Measurements from ENCODE around the gene PPRC1.
A peak's percentile ranks its signal among the peaks of the same experiment; 100 is the strongest.

The PPRC1 gene, protein sequence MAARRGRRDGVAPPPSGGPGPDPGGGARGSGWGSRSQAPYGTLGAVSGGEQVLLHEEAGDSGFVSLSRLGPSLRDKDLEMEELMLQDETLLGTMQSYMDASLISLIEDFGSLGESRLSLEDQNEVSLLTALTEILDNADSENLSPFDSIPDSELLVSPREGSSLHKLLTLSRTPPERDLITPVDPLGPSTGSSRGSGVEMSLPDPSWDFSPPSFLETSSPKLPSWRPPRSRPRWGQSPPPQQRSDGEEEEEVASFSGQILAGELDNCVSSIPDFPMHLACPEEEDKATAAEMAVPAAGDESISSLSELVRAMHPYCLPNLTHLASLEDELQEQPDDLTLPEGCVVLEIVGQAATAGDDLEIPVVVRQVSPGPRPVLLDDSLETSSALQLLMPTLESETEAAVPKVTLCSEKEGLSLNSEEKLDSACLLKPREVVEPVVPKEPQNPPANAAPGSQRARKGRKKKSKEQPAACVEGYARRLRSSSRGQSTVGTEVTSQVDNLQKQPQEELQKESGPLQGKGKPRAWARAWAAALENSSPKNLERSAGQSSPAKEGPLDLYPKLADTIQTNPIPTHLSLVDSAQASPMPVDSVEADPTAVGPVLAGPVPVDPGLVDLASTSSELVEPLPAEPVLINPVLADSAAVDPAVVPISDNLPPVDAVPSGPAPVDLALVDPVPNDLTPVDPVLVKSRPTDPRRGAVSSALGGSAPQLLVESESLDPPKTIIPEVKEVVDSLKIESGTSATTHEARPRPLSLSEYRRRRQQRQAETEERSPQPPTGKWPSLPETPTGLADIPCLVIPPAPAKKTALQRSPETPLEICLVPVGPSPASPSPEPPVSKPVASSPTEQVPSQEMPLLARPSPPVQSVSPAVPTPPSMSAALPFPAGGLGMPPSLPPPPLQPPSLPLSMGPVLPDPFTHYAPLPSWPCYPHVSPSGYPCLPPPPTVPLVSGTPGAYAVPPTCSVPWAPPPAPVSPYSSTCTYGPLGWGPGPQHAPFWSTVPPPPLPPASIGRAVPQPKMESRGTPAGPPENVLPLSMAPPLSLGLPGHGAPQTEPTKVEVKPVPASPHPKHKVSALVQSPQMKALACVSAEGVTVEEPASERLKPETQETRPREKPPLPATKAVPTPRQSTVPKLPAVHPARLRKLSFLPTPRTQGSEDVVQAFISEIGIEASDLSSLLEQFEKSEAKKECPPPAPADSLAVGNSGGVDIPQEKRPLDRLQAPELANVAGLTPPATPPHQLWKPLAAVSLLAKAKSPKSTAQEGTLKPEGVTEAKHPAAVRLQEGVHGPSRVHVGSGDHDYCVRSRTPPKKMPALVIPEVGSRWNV (N-terminal part only)

GRCh38 chr10:102132563-102133372, at the start of gene PPRC1:
PPRC1 (plus strand) TSS chr10:102133040; CDS start chr10:102133069, 29 bp downstream.
- peak; percentile 99 for DNase-seq (ENCODE audit: low read depth, low spot score)

GRCh38 chr10:102083541-102083940, 49.3 kb upstream of the PPRC1 start:
- no peak for DNase-seq (ENCODE audit: low read depth, low spot score)

DNA sequence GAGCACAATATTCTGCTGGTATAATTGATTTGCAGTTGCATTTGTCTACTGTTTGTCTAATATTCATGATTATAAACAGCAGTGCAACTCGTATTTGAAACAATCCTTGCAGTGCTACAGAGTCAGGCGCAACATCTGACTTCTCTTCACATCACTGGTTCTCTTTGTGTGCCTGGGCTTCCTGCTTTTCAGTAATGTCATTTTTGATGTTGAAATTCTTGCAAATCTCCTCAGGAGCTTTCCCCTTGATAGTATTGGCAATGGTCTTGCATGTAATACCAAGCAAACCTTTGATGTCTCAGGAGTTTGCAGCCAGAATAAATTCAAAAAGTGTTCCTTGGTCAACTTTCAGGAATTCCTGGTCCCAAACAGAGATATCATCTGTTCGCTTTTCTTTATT, 47.5 kb upstream of the PPRC1 start:
- DNase-seq (ENCODE audit: low read depth, low spot score), result no peak

DNA sequence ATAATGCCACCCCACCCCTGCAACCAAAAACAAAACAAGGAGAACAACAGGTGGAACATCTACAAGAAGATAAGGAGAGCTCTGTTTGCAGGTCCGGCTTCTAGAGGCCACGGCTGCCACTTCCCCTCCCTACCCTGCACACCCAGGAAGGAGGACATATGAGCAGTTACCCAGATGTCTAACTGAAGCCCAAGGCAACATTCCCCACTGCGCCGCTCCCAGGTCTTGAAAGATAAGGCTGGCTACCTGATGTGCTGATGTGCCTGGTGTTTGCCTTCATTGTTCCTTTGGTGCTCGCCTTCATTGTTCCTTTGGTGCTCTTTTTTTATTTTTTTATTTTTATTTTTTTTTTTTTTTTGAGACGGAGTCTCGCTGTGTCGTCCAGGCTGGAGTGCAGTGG, 46.6 kb upstream of the PPRC1 start:
- no peak for DNase-seq (ENCODE audit: low read depth, low spot score)

GRCh38 chr10:102090772-102091171, 42.1 kb upstream of the PPRC1 start:
- no peak for DNase-seq (ENCODE audit: low read depth, low spot score)

- DNase-seq (ENCODE audit: low read depth, low spot score), result no peak
These were observed 36.4 kb upstream of the PPRC1 start for GRCh38 chr10:102096449-102096848.

GRCh38 chr10:102101152-102101551, 31.7 kb upstream of the PPRC1 start:
- DNase-seq (ENCODE audit: low read depth, low spot score), result no peak

DNA sequence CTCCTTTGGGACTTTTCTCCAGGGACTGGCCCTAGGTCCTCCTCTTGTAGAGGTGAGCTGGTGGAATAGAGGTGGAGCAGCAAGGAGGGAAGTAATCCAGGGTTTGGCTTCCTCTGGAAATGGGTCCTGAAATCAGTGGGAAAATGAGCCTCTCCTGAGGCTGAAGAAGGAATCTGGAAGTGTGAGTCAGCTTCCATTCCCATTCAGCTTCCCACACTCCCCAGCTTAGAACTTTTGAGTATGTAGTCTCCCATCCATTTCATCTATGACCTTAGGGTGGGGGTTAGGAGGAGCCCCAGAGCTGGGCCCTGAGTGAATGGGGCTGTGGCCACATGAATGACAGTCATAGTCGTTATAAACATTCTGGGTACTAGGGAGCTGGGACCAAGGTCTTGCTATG, 30.4 kb upstream of the PPRC1 start:
- DNase-seq (ENCODE audit: low read depth, low spot score), result no peak

DNA sequence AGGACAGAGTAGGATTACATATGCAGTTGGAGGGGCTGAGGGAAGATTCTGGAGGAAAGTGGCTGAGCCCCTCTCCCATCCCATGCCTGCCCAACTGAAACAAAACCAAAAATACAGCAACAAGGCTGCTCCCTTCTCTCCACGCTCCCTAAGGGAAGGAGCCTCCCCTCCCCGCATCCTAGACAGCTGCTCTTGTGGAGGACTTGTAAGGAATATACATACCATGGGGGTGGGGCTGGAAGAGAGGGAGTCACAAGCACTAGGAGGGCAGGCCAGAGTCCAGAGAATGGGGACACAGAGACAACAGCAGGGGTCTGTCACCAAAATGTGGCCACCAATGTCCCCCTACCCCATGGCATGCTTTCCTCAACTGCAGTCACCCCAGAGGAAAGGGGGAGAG, 25.8 kb upstream of the PPRC1 start:
- no peak for DNase-seq (ENCODE audit: low read depth, low spot score)

DNA sequence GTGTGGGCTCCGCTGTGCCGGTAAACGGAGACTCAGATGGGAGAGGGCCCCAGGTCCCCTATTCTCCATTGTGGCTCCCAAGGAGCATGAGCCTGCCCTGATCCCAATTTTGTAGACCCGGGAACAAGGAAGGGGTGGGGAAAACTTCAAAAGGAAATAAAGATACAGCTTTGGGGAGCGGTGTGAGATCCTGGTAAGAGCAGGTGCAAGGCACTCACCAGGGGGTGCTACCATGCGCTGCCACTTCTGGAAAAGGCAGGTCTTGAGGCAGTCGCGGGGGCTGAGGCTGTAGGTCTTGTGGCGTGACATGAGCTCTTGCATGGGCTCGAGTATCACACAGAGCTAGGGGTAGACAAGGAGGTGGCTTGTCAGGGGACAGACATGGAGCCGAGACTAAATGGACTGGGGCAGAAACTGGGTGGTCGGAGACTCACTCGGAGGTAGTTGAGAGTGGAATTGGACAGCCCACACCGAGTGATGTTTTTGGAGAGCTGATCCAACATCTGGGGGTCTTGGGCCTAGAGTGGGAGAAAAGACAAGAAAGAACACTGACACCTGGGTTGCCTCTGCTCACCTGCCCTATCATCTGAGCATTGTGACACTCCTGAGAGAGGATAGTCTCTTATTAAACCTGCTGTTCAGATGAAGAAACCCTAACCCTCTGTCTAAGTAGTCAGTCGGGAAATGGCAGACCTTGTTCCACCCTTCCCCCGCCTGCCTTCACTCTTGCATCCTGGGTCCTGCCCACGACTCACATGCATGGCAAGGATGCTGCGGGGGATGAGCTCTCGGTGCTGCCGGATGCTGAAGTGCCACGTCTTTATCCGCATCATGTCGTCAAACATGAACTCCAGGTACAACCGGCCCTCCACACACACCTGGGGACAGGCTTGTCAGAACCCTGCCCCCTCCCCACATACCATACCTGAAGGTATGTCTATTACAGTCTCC, 23.4 kb upstream of the PPRC1 start:
- DNase-seq (ENCODE audit: low read depth, low spot score), result no peak

DNA sequence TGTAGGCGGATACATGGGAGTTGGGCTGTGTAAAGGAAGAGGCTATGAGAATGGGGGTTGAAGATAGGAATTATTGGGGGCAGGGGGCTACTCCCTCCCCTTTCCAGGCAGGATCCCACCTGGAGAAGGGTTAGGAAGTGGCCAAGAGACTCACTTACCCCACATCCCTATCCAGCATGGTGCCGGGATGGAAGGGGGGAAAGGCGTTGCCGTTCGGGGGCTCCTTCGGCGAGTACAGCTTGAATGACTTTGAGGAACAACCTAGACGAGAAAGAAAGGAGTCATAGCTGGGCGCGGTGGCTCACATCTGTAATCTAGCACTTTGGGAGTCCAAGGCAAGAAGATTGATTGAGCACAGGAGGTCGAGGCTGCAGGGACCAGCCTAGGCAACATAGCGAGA, 21.6 kb upstream of the PPRC1 start:
- no peak for DNase-seq (ENCODE audit: low read depth, low spot score)

DNA sequence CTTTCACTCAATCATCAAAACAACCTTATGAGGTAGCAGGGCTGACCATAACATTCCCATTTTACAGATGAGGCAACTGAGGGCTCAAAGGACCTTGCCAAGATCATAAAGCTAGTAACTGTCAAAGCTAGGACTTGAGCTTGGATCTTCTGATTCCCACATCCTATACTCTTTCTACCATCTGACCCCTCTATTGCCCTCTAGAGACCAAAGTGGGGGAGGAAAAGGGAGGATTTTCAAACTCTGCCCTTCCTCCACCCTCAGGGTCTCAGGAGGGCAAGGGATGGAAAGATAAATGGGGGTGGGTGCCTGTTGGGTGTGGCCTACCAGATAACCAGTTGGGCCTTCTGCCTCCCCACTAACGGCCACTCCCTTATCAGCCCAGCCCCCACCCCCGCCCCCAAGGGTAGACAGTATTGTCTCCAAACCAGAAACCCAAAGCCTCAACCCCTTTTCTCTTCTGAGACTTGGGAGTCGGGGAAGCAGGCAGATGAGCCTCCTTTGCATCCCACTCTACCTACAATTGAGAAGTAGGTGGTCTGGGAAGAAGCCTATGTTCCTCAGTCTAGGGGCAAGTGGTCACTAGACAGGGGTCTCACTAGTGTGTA, 20.5 kb upstream of the PPRC1 start:
- no peak for DNase-seq (ENCODE audit: low read depth, low spot score)

GRCh38 chr10:102113261-102113955, 19.4 kb upstream of the PPRC1 start:
- no peak for DNase-seq (ENCODE audit: low read depth, low spot score)

DNA sequence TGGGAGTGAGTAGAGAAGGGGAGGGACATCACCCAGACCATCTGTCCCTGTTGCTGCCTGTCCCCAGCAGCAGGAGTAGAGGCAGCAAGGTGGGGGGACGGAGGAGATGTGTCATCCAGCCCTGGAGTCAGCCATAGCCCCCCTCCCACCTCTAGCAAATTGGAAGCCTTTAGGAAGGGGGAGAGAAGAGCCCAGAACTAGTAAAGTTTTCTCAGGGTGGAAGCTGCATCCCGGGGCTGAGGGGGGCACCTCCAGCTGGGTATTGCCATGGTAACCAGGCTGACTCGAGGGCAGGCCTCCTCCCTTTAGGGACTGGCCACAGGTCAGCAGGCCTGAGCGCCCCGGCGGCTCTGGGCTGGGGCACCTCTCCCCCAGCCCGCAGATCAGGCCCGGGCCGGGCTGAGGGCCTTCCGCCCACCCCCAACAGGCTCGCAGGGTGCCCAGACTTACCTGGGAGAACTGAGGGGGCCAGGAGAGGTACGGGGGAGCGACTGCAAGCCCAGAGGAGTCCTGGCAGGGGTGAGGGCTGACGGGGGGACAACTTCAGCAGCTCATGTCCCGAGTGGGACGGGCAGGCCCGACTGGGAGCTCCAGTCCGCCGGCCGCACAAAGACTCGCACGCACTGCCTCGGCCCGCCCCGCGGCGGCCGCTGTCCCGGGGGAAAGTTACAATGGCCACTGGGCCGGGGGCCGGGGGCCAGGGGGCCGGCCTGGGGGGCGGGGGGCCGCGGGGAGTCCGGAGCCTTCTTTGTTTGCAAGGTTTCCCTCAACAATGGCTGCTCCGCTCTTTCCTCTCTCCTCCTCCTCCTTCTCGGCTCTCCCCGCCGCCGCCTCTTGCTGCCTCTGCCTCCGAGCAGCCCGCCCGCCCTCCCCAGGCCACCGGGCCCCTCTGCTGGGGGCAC, 18.6 kb upstream of the PPRC1 start:
- DNase-seq (ENCODE audit: low read depth, low spot score), result no peak

- no peak for DNase-seq (ENCODE audit: low read depth, low spot score)
These were observed 17.8 kb upstream of the PPRC1 start for GRCh38 chr10:102114861-102115618.

DNA sequence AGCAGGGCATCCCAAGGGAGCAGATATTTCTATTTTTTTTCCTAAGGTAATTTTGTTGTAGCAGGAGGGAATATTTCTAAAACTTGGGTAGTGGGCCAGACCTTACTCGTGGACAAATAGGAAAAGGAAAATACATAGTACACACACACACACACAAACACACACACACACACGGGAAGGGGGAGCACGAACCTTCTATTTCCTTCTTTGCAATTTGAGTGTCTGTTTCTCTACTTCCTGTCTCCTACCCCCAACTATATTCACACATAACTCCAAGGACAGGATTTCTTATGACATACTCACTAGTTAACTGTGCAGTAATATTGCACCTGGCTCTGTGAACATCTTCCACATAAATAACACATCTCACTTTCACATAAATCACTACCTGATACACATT, 17.1 kb upstream of the PPRC1 start:
- DNase-seq (ENCODE audit: low read depth, low spot score), result no peak

GRCh38 chr10:102116656-102117055, 16.2 kb upstream of the PPRC1 start:
- no peak for DNase-seq (ENCODE audit: low read depth, low spot score)

Measured in smooth muscle cell of the brain vasculature (primary cell).